C4-2B (cell line): ENCODE data around the gene SLC38A2.

ENCODE experiments used
- H3K27ac ChIP-seq: fragments of 450-650 bp; 2 replicates; pipeline ENCODE4 v1.5.1; 2017
- ZFX ChIP-seq: fragments of 450-650 bp; IDR thresholded peaks from 2 replicates; pipeline ENCODE4 v1.6.1; 2017
- TF ChIP-seq, protein P1 (sequence below): fragments of 450-650 bp; conservative IDR thresholded peaks from 2 replicates; pipeline ENCODE4 v1.5.1; 2017; ENCODE audit warnings: mild to moderate bottlenecking

Gene SLC38A2

DNA sequence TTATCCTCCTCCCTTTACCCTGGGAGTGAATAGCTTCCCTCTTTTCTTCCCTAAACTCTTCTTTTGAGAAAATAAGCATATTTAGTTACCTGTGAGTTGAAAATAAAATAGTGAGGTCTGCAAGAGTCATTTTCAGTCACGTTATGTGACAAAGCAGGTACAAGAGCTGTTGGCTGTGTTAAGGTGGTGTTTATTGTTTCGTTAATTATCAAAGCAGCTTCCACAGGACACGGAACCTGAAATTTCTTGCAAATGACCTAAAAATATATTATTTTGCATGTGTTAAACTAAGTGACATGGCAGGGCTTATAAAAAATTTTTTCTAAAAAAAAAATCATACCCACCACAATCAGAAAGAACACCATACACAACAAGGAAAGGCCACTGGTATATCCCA is 8.3 kb downstream of the SLC38A2 start:
- H3K27ac ChIP-seq = no peak overlapping the region
- TF ChIP-seq, protein P1, sequence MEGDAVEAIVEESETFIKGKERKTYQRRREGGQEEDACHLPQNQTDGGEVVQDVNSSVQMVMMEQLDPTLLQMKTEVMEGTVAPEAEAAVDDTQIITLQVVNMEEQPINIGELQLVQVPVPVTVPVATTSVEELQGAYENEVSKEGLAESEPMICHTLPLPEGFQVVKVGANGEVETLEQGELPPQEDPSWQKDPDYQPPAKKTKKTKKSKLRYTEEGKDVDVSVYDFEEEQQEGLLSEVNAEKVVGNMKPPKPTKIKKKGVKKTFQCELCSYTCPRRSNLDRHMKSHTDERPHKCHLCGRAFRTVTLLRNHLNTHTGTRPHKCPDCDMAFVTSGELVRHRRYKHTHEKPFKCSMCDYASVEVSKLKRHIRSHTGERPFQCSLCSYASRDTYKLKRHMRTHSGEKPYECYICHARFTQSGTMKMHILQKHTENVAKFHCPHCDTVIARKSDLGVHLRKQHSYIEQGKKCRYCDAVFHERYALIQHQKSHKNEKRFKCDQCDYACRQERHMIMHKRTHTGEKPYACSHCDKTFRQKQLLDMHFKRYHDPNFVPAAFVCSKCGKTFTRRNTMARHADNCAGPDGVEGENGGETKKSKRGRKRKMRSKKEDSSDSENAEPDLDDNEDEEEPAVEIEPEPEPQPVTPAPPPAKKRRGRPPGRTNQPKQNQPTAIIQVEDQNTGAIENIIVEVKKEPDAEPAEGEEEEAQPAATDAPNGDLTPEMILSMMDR = no peak
- TF ChIP-seq ZFX = no peak

DNA sequence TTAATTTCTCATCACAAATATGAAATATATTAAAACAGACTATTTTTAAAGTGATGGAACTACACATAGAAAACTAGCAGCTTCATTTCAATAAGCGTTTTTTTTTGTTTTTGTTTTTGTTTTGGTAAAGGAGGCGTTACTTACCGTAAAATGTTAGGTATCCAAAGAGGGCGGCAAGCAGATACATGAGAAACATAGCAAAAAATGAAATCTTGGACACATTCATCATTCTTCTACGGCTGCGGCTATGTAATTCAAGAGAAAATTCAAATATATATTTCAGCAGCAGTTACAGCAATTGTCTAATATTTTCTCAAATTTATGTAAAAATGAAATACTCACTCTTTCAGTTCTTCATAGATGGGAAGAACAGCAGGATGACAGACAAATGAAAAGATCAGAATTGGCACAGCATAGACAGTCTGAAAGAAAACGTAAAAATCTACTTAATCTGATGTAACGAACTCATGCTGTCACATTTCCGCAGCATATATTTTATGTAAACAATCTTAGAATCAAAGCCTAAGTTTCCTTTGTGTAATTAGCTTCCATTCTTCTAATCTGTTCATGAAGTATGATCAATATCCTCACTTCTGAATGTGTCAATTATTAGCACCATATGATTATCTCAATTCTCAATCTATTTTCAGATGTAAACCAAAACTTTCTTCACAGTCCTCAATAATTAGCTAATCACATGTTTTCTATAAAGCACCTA is 8.8 kb downstream of the SLC38A2 start:
- no peak for TF ChIP-seq ZFX
- TF ChIP-seq, protein P1 = no peak
- H3K27ac ChIP-seq = no peak overlapping the region

DNA sequence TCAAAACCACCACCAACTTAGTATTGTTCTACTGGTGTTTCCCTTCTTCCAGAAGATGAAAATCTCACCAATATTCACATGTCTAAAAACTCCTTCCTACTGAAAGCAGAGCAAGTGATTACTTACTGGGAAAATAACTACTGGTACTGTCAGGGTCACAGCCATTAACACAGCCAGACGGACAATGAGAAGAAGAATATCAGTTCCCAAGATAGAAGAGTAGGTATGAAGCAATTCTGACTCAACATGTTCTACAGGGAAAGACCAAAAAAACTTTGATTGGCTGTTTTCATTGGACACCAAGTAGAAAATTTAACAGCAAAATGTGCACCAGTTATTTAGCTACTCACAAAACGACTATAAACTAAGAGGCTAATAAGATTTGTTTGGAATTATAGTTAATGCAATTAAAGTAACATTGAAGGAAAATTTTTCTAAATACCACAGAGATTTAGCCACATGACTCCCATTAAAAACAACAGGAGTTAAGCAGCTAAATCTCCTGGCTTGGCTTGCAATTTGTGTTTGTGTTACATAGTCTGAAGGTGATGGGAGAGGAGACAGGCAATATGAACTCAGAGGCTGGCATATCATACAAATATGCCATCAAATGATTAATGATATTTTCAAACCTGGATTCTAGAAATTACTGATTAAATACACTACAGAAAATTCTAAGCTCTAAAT is 9.5 kb downstream of the SLC38A2 start:
- no peak for TF ChIP-seq ZFX
- TF ChIP-seq, protein P1 = no peak
- H3K27ac ChIP-seq = no peak overlapping the region

GRCh38 chr12:46361667-46362034 is 10.9 kb downstream of the SLC38A2 start:
- H3K27ac ChIP-seq = no peak overlapping the region
- TF ChIP-seq ZFX = no peak
- TF ChIP-seq, protein P1 = no peak

GRCh38 chr12:46360908-46361666 is 11.5 kb downstream of the SLC38A2 start:
- no peak for TF ChIP-seq ZFX
- TF ChIP-seq, protein P1 = no peak
- no peak overlapping the region for H3K27ac ChIP-seq

DNA sequence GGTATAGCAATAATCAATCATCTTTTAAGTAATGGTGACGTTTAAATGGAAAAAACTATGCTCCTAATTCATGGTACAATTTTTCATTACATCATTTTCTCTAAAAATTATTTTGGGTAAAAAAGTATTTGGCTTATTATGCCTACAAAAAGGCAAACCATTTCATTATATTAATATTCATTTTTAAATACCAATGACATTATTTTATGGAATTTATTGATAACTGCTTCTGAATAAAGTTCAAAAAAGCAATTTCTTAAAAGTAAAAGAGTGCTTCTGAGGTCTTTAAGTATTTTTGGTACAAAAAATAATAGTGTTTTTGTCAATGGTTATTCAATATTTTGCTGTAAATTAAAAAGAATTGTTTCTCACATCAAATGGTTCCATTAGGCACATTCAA is 12.2 kb downstream of the SLC38A2 start:
- no peak for TF ChIP-seq ZFX
- TF ChIP-seq, protein P1 = no peak
- no peak overlapping the region for H3K27ac ChIP-seq
